Upper lobe of left lung (tissue), 6 donors: Measurements from ENCODE around the gene FBXL15. TPM values are rescaled to one million over a fixed set of nuclear protein-coding genes. Genes with fewer than 3 reads are reported as not detected.
A peak's percentile ranks its signal among the peaks of the same experiment; 100 is the strongest.

Source experiments
- ATAC-seq, 2 donors: fragments of 200-7000 bp; cut with Tn5 transposase; one replicate each; pipeline ENCODE4 v1.9.1; 2022; ENCODE audit warnings: mild to moderate bottlenecking in 2 of 2, moderate library complexity in 2 of 2; ENCODE audit not compliant: low FRiP score in 2 of 2
- DNase-seq, 2 donors: peaks; one replicate each; pipeline ENCODE4 v3.0.0-alpha.2; 2019 to 2020
- H3K27ac ChIP-seq, 4 donors: fragments of 200-600 bp; sonication (generic); one replicate each; pipeline ENCODE4 v1.5.1; 2016 to 2019
- H3K27me3 ChIP-seq, 4 donors: fragments of 200-600 bp; sonication (generic); one replicate each; pipeline ENCODE4 v1.5.1; 2017 to 2019
- H3K36me3 ChIP-seq, 4 donors: fragments of 200-600 bp; sonication (generic); one replicate each; pipeline ENCODE4 v1.5.1; 2016 to 2019
- H3K4me1 ChIP-seq, 4 donors: fragments of 200-600 bp; sonication (generic); one replicate each; pipeline ENCODE4 v1.5.1; 2018 to 2019
- H3K4me3 ChIP-seq, 4 donors: fragments of 200-600 bp; sonication (generic); one replicate each; pipeline ENCODE4 v1.5.1; 2017 to 2019; ENCODE audit warnings: mild to moderate bottlenecking in 2 of 4, moderate library complexity in 1 of 4
- H3K9me3 ChIP-seq, 4 donors: fragments of 200-600 bp; sonication (generic); one replicate each; pipeline ENCODE4 v1.5.1; 2018 to 2019
- CTCF ChIP-seq, 6 experiments: fragments of 450-650 bp in 4 of 6; fragments of 200-600 bp in 2 of 6; sonication (generic) in 2 of 6; IDR thresholded peaks; one replicate each; pipeline ENCODE4 v1.5.1; 2016 to 2019; ENCODE audit warnings: antibody characterized with exemption in 6 of 6
- EP300 ChIP-seq, 4 donors: sonication (generic); formaldehyde crosslinking; IDR thresholded peaks; one replicate each; pipeline ENCODE4 v1.5.1; 2017; ENCODE audit warnings: antibody characterized with exemption in 4 of 4, control low read depth in 2 of 4
- POLR2A ChIP-seq, 4 donors: fragments of 450-650 bp; IDR thresholded peaks; one replicate each; pipeline ENCODE4 v1.5.1; 2016 to 2017; ENCODE audit warnings: antibody characterized with exemption in 4 of 4, mild to moderate bottlenecking in 2 of 4
- POLR2AphosphoS5 ChIP-seq, 2 donors: sonication (generic); formaldehyde crosslinking; IDR thresholded peaks; one replicate each; pipeline ENCODE4 v1.5.1; 2017; ENCODE audit warnings: antibody characterized with exemption in 2 of 2
- WGBS, 2 donors: methylation state at CpG; one replicate each; pipeline ENCODE4 v1.1.5; 2017 to 2018; 5-methylcytosine and 5-hydroxymethylcytosine counted together
- total RNA-seq, 6 donors: library from RNA; depleted of rRNA in 4 of 6; stranded (reverse); fragments of >200 nt in 4 of 6; gene quantifications; one replicate each; pipeline versions ENCODE4 v1.1.0 to v1.2.1, GENCODE V29; 2016 to 2021
- donor health status: DM: no; HTN: no; CAD: no; lungs with moderate emphysema.
- donor health status: DM: no; HTN: yes; CAD: no; lungs with severe emphysema.

FBXL15 gene
- total RNA-seq, 6 donors from 2014 or later, result 18.5 to 70.2 (median 26.8) TPM

GRCh38 chr10:102400076-102400475 is 20.6 kb upstream of the FBXL15 start:
- H3K27ac ChIP-seq, result peak overlapping the region in 2 of 4 donors; percentile 74 to 90
- no peak for TF ChIP-seq CTCF (IDR thresholded peaks at IDR 0.05)
- TF ChIP-seq POLR2A (IDR thresholded peaks at IDR 0.05), result no peak
- TF ChIP-seq EP300 (IDR thresholded peaks at IDR 0.05), result no peak
- TF ChIP-seq POLR2AphosphoS5 (IDR thresholded peaks at IDR 0.05), result no peak

DNA sequence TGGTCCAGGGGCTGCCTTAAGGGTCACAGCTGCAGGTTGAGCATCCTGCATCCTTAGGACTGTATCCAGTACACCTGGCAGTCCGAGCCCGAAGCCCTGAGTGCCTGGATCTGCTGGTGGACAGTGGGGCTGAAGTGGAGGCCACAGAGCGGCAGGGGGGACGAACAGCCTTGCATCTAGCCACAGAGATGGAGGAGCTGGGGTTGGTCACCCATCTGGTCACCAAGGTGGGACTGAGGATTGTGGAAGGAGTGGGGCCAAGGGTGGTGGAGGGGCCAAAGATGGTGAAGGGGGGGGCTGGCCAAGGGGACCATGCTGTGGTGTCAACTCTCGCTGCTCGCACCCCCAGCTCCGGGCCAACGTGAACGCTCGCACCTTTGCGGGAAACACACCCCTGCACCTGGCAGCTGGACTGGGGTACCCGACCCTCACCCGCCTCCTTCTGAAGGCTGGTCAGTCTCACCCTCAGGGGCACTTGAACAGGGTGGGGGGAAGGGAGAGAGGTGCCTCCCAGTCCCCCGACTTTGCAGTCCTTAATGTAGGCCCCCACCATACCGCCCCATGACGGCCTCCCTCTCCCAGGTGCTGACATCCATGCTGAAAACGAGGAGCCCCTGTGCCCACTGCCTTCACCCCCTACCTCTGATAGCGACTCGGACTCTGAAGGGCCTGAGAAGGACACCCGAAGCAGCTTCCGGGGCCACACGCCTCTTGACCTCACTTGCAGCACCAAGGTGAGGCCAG is 19.9 kb upstream of the FBXL15 start:
- DNase-seq (no peak), ATAC-seq (no peak)
- H3K9me3 ChIP-seq, result no peaks in the 10 kb centered on the region
- H3K27me3 ChIP-seq, result no peaks in the 10 kb centered on the region
- H3K4me1 ChIP-seq, result peaks cover 35 to 47% (median 39%) of the 10 kb centered on the region in 4 donors
- no peak for TF ChIP-seq EP300 (IDR thresholded peaks at IDR 0.05)
- no peak for TF ChIP-seq POLR2AphosphoS5 (IDR thresholded peaks at IDR 0.05)
- no peak for TF ChIP-seq POLR2A (IDR thresholded peaks at IDR 0.05)
- no peak for TF ChIP-seq CTCF (IDR thresholded peaks at IDR 0.05)
- H3K27ac ChIP-seq, result no peak overlapping the region
- WGBS, 2 donors, result 90 to 93% methylated on average over 16 to 22 of the region's 22 CpGs
- H3K4me3 ChIP-seq, result no peak overlapping the region
- H3K36me3 ChIP-seq, result peaks cover 10 to 59% (median 47%) of the 10 kb centered on the region in 4 donors

More at GRCh38 chr10:102400076-102400475, 20.6 kb upstream of the FBXL15 start:
- 93% methylated on average over 17 of the region's 17 CpGs; no CpG with 5 or more reads in 1 of the 2 donors for WGBS, 2 donors
- Histone ChIP-seq H3K36me3 (peaks cover 10 to 59% (median 47%) of the 10 kb centered on the region in 4 donors), H3K4me3 (peak overlapping the region in 1 of 4 donors; percentile 72), H3K4me1 (peaks cover 35 to 50% (median 39%) of the 10 kb centered on the region in 4 donors), H3K27me3 (no peaks in the 10 kb centered on the region), H3K9me3 (no peaks in the 10 kb centered on the region)
- ATAC-seq (no peak), DNase-seq (peak in 1 of 2 donors; percentile 73)

DNA sequence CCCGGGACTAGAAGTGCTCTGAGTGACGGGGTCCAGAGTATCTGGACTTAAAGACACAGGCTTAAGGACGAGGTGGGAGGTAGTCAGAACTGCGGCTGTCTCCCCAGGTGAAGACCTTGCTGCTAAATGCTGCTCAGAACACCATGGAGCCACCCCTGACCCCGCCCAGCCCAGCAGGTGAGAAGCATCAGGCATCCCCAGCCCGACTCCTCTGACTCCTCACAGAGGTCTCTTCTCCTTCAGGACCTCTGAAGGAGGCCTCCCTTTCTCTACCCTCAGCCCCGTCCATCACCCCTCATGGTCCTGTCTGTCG is 19.3 kb upstream of the FBXL15 start:
- Histone ChIP-seq H3K27me3 (no peaks in the 10 kb centered on the region), H3K4me1 (peaks cover 31 to 42% (median 34%) of the 10 kb centered on the region in 4 donors), H3K4me3 (no peak overlapping the region), H3K9me3 (no peaks in the 10 kb centered on the region), H3K27ac (no peak overlapping the region), H3K36me3 (peaks cover 10 to 59% (median 47%) of the 10 kb centered on the region in 4 donors)
- 89 to 92% methylated on average over 8 of the region's 8 CpGs for WGBS, 2 donors
- no peak for TF ChIP-seq POLR2AphosphoS5 (IDR thresholded peaks at IDR 0.05)
- TF ChIP-seq CTCF (IDR thresholded peaks at IDR 0.05), result no peak
- no peak for TF ChIP-seq EP300 (IDR thresholded peaks at IDR 0.05)
- TF ChIP-seq POLR2A (IDR thresholded peaks at IDR 0.05), result no peak
- DNase-seq (no peak), ATAC-seq (no peak)

- no peak for ATAC-seq
- H3K36me3 ChIP-seq, result peaks cover 10 to 58% (median 45%) of the 10 kb centered on the region in 4 donors
These were observed 18.7 kb upstream of the FBXL15 start for GRCh38 chr10:102401735-102402511.

More at GRCh38 chr10:102401735-102402511, 18.7 kb upstream of the FBXL15 start:
- H3K4me1 ChIP-seq, result peaks cover 25 to 36% (median 28%) of the 10 kb centered on the region in 4 donors
- no peak overlapping the region for H3K27ac ChIP-seq
- no peak for DNase-seq
- H3K4me3 ChIP-seq, result no peak overlapping the region
- no peaks in the 10 kb centered on the region for H3K27me3 ChIP-seq
- TF ChIP-seq CTCF (IDR thresholded peaks at IDR 0.05) (no peak), POLR2A (IDR thresholded peaks at IDR 0.05) (no peak), POLR2AphosphoS5 (IDR thresholded peaks at IDR 0.05) (no peak), EP300 (IDR thresholded peaks at IDR 0.05) (no peak)
- whole genome bisulfite sequencing, 2 donors, result 93 to 95% methylated on average over 11 to 18 of the region's 18 CpGs
- no peaks in the 10 kb centered on the region for H3K9me3 ChIP-seq
